ENCODE measurements around the gene NLRP3. TPM values are rescaled to one million over a fixed set of nuclear protein-coding genes. Genes with fewer than 3 reads are reported as not detected.
A peak's percentile ranks its signal among the peaks of the same experiment; 100 is the strongest.
"Not testable (repeated sequence)": the region's sequence is repeated elsewhere in the genome, so short reads cannot be mapped to it uniquely, and the experiment has no call there.

Gene NLRP3
- total and polyA plus RNA-seq, 10 of the 15 experiments (the other 5 are each of a cell fraction or from before 2014, with no cell fraction given): 1.8 to 10.4 (median 5.0) TPM

DNA sequence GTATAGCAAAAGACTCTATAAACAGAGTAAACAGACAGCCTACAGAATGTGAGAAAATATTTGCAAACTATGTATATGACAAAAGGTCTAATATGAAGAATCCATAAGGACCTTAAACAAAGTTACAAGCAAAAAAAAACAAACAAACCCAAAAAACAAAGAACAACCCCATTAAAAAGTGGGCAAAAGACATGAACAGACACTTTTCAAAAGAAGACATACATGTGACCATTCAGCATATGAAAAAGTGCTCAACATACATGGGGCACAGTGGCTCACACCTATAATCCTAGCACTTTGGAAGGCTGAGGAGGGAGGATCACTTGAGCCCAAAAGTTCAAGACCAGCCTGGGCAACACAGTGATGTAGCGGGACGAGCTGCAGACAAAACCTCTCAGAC lies 59.8 kb downstream of the NLRP3 start (continued):
- TF ChIP-seq E2F8 (IDR thresholded peaks at IDR 0.05; ENCODE audit: low read depth, partially characterized antibody): no peak

GRCh38 chr1:247476328-247477058 lies 60.5 kb downstream of the NLRP3 start:
- H3K79me2 ChIP-seq (ENCODE audit: control insufficient read depth, insufficient read depth, low read length); H3K27me3 ChIP-seq (replicated peaks in 1 of 2; ENCODE audit: control insufficient read depth in 2 of 2, insufficient read depth in 2 of 2, low read length in 1 of 2); H3K36me3 ChIP-seq (ENCODE audit: control insufficient read depth in 2 of 2, insufficient read depth in 2 of 2, low read length in 1 of 2); H3K4me3 ChIP-seq; BruUV-seq (replicated peaks); DNase-seq (ENCODE audit: low read depth, low spot score); H3K4me2 ChIP-seq (ENCODE audit: control insufficient read depth, insufficient read depth); H4K20me1 ChIP-seq (ENCODE audit: control insufficient read depth, insufficient read depth); H3K9ac ChIP-seq (ENCODE audit: control insufficient read depth, insufficient read depth, low read length); H3K9me3 ChIP-seq (replicated peaks; ENCODE audit: control insufficient read depth, insufficient read depth, low read length); H2AFZ ChIP-seq (ENCODE audit: control insufficient read depth, low read depth, low read length); H3K4me1 ChIP-seq (ENCODE audit: control insufficient read depth, insufficient read depth, low read length): not testable (repeated sequence)
- CTCF ChIA-PET: interaction anchor here (0.6 to 5.9 kb wide), 5 partner anchors 9 to 631 kb away, joined by 3 to 49 read pairs (median 4); no protein-coding TSS in a partner anchor
- intact Hi-C loops (cut with micrococcal nuclease; ENCODE audit: unreplicated experiment) (loop anchor here (5.0 kb wide), 1 partner anchor 34 kb away; no protein-coding TSS in a partner anchor), in situ Hi-C loops (cut with MboI) (loop anchor here (5.0 kb wide), 1 partner anchor 89 kb away; no protein-coding TSS in a partner anchor)
- SMC1A ChIA-PET (ENCODE audit: uncharacterized antibody, unreplicated experiment): interaction anchor here (0.7 to 2.7 kb wide), 14 partner anchors 8 to 301 kb away, joined by 3 to 13 read pairs (median 4); no protein-coding TSS in a partner anchor
- WGBS (ENCODE audit: insufficient coverage, insufficient replicate concordance, low lambda C conversion rate, missing lambda C conversion rate): 23% methylated on average over 6 of the region's 6 CpGs
- ATAC-seq: peak; percentile 71
- POLR2A ChIA-PET: interaction anchor here (1.0 to 1.2 kb wide), 2 partner anchors 10 to 86 kb away, joined by 3 to 4 read pairs; no protein-coding TSS in a partner anchor
- 0 out of 2 replicates have a peak overlapping the region, but pooled peaks have one; percentile 24 for H3K27ac ChIP-seq (ENCODE audit: control insufficient read depth, insufficient read depth)
- TF ChIP-seq SPI1 (IDR thresholded peaks at IDR 0.05; ENCODE audit: borderline replicate concordance, insufficient read depth, low read depth, low read length) (peak; percentile 67), EED (IDR thresholded peaks at IDR 0.05; ENCODE audit: low read depth) (peak; percentile 69)
- RAD21 ChIA-PET (ENCODE audit: unreplicated experiment): interaction anchor here (0.8 to 1.5 kb wide), 3 partner anchors 10 to 86 kb away, joined by 3 to 6 read pairs (median 5); no protein-coding TSS in a partner anchor
- peak; percentile 44 for FAIRE-seq
